HEK293T (cell line): ENCODE measurements around the gene USP34.

Experiments
- ARNT ChIP-seq: fragments of 450-650 bp; IDR thresholded peaks from 2 replicates; pipeline ENCODE4 v1.6.1; 2017; ENCODE audit warnings: mild to moderate bottlenecking
- BHLHE40 ChIP-seq: fragments of 450-650 bp; IDR thresholded peaks from 2 replicates; pipeline ENCODE4 v1.6.1; 2016; ENCODE audit warnings: mild to moderate bottlenecking, moderate library complexity, borderline replicate concordance
- ELF4 ChIP-seq: fragments of 450-650 bp; IDR thresholded peaks from 2 replicates; pipeline ENCODE4 v1.6.1; 2017; ENCODE audit warnings: antibody characterized with exemption
- FOXA1 ChIP-seq: fragments of 450-650 bp; IDR thresholded peaks from 2 replicates; pipeline ENCODE4 v1.6.1; 2016; ENCODE audit warnings: mild to moderate bottlenecking
- FOXK2 ChIP-seq: fragments of 450-650 bp; IDR thresholded peaks from 2 replicates; pipeline ENCODE4 v1.6.1; 2016; ENCODE audit warnings: mild to moderate bottlenecking
- FOXM1 ChIP-seq: fragments of 450-650 bp; IDR thresholded peaks from 2 replicates; pipeline ENCODE4 v1.6.1; 2017; ENCODE audit warnings: mild to moderate bottlenecking, borderline replicate concordance
- HDGF ChIP-seq: fragments of 450-650 bp; IDR thresholded peaks from 2 replicates; pipeline ENCODE4 v1.6.1; 2017; ENCODE audit warnings: antibody characterized with exemption, borderline replicate concordance
- PKNOX1 ChIP-seq: fragments of 450-650 bp; IDR thresholded peaks from 2 replicates; pipeline ENCODE4 v1.6.1; 2016
- SP1 ChIP-seq: fragments of 450-650 bp; IDR thresholded peaks from 2 replicates; pipeline ENCODE4 v1.6.1; 2017
- TARDBP ChIP-seq: fragments of 450-650 bp; IDR thresholded peaks from 2 replicates; pipeline ENCODE4 v1.6.1; 2016
- ZNF384 ChIP-seq: fragments of 450-650 bp; IDR thresholded peaks from 2 replicates; pipeline ENCODE4 v1.6.1; 2016

- TF ChIP-seq HDGF: no peak
- no peak for TF ChIP-seq SP1
- TF ChIP-seq PKNOX1: no peak
- TF ChIP-seq FOXK2: no peak
- TF ChIP-seq ZNF384: no peak
- TF ChIP-seq FOXM1: no peak
- TF ChIP-seq ARNT: no peak
- no peak for TF ChIP-seq BHLHE40
- no peak for TF ChIP-seq ELF4
- no peak for TF ChIP-seq FOXA1
- TF ChIP-seq TARDBP: no peak
Observed at GRCh38 chr2:61431345-61431744, 39.5 kb downstream of the USP34 start.
